PC-9 (cell line): ENCODE results near the gene SLC45A3. TPM values are rescaled to one million over a fixed set of nuclear protein-coding genes. Genes with fewer than 3 reads are reported as not detected.

Experiments
- BruUV-seq: library from RNA; stranded (reverse); fragments of 400-500 nt; replicated peaks from 2 replicates; lab custom pipeline; 2021; lab: Mats Ljungman, UMichigan
- CTCF ChIA-PET: fragments of 300-600 bp; sonication (Branson Sonifier 250); formaldehyde crosslinking; loops from one replicate; lab custom pipeline; 2022; ENCODE audit warnings: antibody characterized with exemption; lab: Charles Lee
- POLR2A ChIA-PET: fragments of 300-600 bp; sonication (Branson Sonifier 250); formaldehyde crosslinking; loops from one replicate; lab custom pipeline; 2022; ENCODE audit warnings: antibody characterized with exemption; ENCODE audit not compliant: unreplicated experiment; lab: Charles Lee
- DNase-seq, 2 experiments: peaks; one replicate each; pipeline versions ENCODE4 v3.0.0 to v3.0.0-alpha.2; 2015 to 2022; ENCODE audit warnings: mixed read lengths in 1 of 2
- H2AFZ ChIP-seq: fragments of 200-600 bp; sonication (generic); 2 replicates; pipeline ENCODE4 v1.8.1; 2017; ENCODE audit warnings: antibody characterized with exemption
- H3F3A ChIP-seq: fragments of 200-600 bp; sonication (generic); 2 replicates; pipeline ENCODE4 v1.8.1; 2017; ENCODE audit warnings: antibody characterized with exemption, mild to moderate bottlenecking, low read depth; ENCODE audit not compliant: insufficient read depth
- H3K27ac ChIP-seq: fragments of 200-600 bp; sonication (generic); 2 replicates; pipeline ENCODE4 v1.6.1; 2016; ENCODE audit warnings: mixed run types
- H3K27me3 ChIP-seq: fragments of 200-600 bp; sonication (generic); 2 replicates; pipeline ENCODE4 v1.6.1; 2016; ENCODE audit warnings: low read depth, mixed run types; ENCODE audit not compliant: insufficient read depth
- H3K36me3 ChIP-seq: fragments of 200-600 bp; sonication (generic); 2 replicates; pipeline ENCODE4 v1.6.1; 2016; ENCODE audit warnings: low read depth, mixed run types
- H3K4me1 ChIP-seq: fragments of 200-600 bp; sonication (generic); replicated peaks from 2 replicates; pipeline ENCODE4 v1.6.1; 2016; ENCODE audit warnings: mixed run types; ENCODE audit not compliant: insufficient read depth
- H3K4me2 ChIP-seq: fragments of 200-600 bp; sonication (generic); 2 replicates; pipeline ENCODE4 v1.6.1; 2017; ENCODE audit warnings: mixed run types
- H3K4me3 ChIP-seq: fragments of 200-600 bp; sonication (generic); 2 replicates; pipeline ENCODE4 v1.6.1; 2016; ENCODE audit warnings: mixed run types
- H3K79me2 ChIP-seq: fragments of 200-600 bp; sonication (generic); 2 replicates; pipeline ENCODE4 v1.6.1; 2017; ENCODE audit warnings: low read depth, mixed run types
- H3K9me2 ChIP-seq: fragments of 200-600 bp; sonication (generic); 2 replicates; pipeline ENCODE4 v1.8.1; 2017; ENCODE audit warnings: mild to moderate bottlenecking; ENCODE audit not compliant: insufficient read depth
- H3K9me3 ChIP-seq: fragments of 200-600 bp; sonication (generic); 2 replicates; pipeline ENCODE4 v1.8.1; 2016; ENCODE audit warnings: low read depth; ENCODE audit not compliant: insufficient read depth
- H4K20me1 ChIP-seq: fragments of 200-600 bp; sonication (generic); 2 replicates; pipeline ENCODE4 v1.8.1; 2017; ENCODE audit not compliant: insufficient read depth
- EZH2 ChIP-seq: fragments of 200-600 bp; sonication (generic); IDR thresholded peaks from 2 replicates; pipeline ENCODE4 v1.8.0; 2017; ENCODE audit warnings: antibody characterized with exemption, low read depth
- intact Hi-C: fragments of 100-400 bp; cut with micrococcal nuclease; formaldehyde crosslinking; loops from one replicate; pipeline ENCODE4 v1.10.0; 2022; ENCODE audit not compliant: unreplicated experiment
- total RNA-seq: library from RNA; stranded (reverse); gene quantifications from 2 replicates; pipeline ENCODE4 v1.2.3, GENCODE V29; 2021
- TF ChIP-seq, protein P1 (sequence below): fragments of 200-600 bp; sonication (generic); conservative IDR thresholded peaks from 2 replicates; pipeline ENCODE4 v1.6.1; 2017; ENCODE audit warnings: mixed run types, antibody characterized with exemption, mild to moderate bottlenecking, moderate library complexity

Gene SLC45A3
- total RNA-seq, 1 experiment from 2014 or later, result 19.9 TPM

DNA sequence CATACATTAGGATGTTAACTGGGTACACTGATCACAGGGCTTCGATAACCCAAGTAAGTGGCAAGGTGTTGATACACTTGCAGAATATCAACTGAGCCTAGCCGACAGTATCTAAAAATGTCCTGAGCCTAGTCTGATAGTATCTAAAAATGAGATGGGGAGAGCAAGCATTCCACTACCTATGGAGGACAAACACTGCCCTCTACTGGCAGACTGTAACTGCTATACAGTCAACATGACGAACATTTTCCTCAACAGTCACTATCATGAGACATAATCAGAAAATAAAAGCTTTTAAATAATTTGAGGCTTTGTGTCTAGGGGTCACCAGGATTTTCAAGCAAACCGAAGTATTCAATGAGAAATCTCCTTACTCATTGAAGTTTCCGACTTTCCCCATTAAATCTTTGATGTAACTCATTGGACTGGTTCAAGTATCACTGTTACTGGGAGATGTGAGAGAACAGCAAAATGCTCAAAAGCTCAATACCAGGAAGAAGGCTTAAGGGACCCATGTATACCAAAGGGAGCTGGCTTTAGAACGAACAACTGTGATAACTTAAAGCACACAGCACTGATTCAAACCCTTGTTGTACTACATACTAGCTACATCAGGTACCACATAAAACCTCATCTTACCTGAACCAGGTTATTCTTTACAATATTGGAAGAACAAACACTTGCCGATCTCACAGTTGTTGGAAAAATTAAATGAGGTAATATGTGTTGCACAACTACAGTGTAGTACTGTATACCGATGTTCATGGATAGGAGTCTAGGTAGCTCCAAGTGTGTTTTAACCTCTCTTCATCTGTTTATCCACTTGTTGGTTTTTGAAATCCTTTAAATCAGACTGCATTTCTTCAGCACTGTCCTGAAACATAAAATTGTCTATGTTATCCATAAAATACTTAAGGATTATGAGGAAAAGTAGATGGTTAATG lies 31.1 kb upstream of the SLC45A3 start:
- Histone ChIP-seq H4K20me1 (no peaks in the 10 kb centered on the region), H3K4me2 (no peak overlapping the region), H3K36me3 (peaks cover 13% of the 10 kb centered on the region), H3F3A (peaks cover 65% of the 10 kb centered on the region), H3K79me2 (no peaks in the 10 kb centered on the region), H3K4me3 (no peak overlapping the region), H3K27ac (peak overlapping the region; percentile 52), H3K4me1 (no peaks in the 10 kb centered on the region), H3K9me3 (no peaks in the 10 kb centered on the region), H3K9me2 (no peaks in the 10 kb centered on the region), H2AFZ (no peak overlapping the region), H3K27me3 (no peaks in the 10 kb centered on the region)
- DNase-seq, result peak; percentile 41 to 65
- TF ChIP-seq, protein P1, sequence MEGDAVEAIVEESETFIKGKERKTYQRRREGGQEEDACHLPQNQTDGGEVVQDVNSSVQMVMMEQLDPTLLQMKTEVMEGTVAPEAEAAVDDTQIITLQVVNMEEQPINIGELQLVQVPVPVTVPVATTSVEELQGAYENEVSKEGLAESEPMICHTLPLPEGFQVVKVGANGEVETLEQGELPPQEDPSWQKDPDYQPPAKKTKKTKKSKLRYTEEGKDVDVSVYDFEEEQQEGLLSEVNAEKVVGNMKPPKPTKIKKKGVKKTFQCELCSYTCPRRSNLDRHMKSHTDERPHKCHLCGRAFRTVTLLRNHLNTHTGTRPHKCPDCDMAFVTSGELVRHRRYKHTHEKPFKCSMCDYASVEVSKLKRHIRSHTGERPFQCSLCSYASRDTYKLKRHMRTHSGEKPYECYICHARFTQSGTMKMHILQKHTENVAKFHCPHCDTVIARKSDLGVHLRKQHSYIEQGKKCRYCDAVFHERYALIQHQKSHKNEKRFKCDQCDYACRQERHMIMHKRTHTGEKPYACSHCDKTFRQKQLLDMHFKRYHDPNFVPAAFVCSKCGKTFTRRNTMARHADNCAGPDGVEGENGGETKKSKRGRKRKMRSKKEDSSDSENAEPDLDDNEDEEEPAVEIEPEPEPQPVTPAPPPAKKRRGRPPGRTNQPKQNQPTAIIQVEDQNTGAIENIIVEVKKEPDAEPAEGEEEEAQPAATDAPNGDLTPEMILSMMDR, result peak; percentile 95
- TF ChIP-seq EZH2, result no peak
- intact Hi-C loops, result loop anchor here (1.0 to 5.0 kb wide), 3 partner anchors 52 to 184 kb away; no protein-coding TSS in a partner anchor
- ChIA-PET CTCF (interaction anchor here (0.6 to 6.0 kb wide), 6 partner anchors 32 to 1508 kb away, joined by 3 to 96 read pairs (median 4); no protein-coding TSS in a partner anchor), POLR2A (interaction anchor here (0.6 to 0.7 kb wide), 3 partner anchors 54 to 314 kb away, joined by 4 to 12 read pairs (median 4); no protein-coding TSS in a partner anchor)
- BruUV-seq, result no TSS peak

DNA sequence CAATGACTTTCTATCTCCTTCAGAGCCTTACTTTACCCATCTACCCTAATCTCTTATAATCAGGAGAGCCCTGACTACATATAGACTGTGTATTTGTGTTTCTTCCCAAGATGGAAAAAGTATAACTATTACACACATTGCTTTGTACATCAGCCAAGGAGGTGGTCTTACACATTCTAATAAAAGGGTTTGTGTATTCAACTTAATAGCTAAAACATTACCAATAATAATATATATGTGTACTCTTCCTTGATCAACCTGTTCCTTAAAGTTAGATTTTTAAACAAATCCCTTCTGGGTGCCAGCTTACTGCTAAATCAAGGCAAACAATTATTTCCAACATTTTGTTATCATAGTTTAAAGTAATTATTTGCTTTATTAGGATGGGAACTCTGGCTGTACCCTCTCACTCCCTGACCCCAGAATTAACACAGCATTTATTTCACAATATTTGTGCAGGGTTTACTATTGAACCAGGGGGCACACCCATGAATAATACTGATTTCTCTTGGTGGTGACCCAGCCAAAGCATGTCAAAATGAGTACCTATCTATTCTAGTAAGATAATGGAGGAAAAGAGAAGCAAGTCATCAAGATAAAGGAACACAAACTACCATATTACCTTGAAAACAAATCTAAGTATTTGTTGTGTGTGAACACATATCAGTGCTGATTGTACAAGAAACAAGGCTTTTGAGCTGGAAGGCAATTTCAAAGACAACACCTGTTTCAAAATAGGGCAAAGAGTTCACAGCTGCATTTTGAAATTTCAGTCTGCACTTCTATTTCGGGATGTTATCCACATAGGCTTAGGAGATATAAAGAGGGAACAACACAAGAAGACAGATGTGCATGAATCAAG lies 30.1 kb upstream of the SLC45A3 start:
- no peak overlapping the region for H2AFZ ChIP-seq
- ChIA-PET CTCF (interaction anchor here (0.5 to 6.0 kb wide), 2 partner anchors 51 to 122 kb away, joined by 3 to 96 read pairs; no protein-coding TSS in a partner anchor), POLR2A (interaction anchor here (0.7 kb wide), 1 partner anchor 66 kb away, joined by 4 read pairs; no protein-coding TSS in a partner anchor)
- H3F3A ChIP-seq, result peaks cover 58% of the 10 kb centered on the region
- no peaks in the 10 kb centered on the region for H3K4me1 ChIP-seq
- intact Hi-C loops, result loop anchor here (1.0 to 5.0 kb wide), 3 partner anchors 51 to 183 kb away; no protein-coding TSS in a partner anchor
- no peak overlapping the region for H3K4me3 ChIP-seq
- H3K9me3 ChIP-seq, result no peaks in the 10 kb centered on the region
- no peak overlapping the region for H3K4me2 ChIP-seq
- TF ChIP-seq, protein P1, result no peak
- TF ChIP-seq EZH2, result no peak
- no peaks in the 10 kb centered on the region for H3K79me2 ChIP-seq
- BruUV-seq, result no TSS peak
- H3K9me2 ChIP-seq, result no peaks in the 10 kb centered on the region
- H3K27me3 ChIP-seq, result no peaks in the 10 kb centered on the region
- no peak overlapping the region for H3K27ac ChIP-seq
- H3K36me3 ChIP-seq, result peaks cover 12% of the 10 kb centered on the region
- no peak for DNase-seq
- no peaks in the 10 kb centered on the region for H4K20me1 ChIP-seq

DNA sequence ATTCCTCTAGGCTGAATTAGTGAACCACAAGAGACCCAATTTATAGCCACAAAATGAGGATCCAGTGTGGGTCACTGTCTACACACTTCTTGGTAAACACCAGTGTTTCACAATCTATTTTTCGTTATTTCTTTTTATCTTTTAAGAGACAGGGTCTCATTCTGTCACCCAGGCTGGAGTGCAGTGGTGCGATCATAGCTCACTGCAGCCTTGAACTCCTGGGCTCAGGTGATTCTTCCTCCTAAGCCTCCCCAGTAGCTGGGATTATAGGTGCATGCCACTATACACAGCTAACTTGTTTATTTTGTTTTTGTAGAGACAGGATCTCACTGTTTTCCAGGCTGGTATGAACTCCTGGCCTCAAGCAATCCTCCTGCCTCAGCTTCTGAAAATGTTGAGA lies 29.3 kb upstream of the SLC45A3 start:
- peaks cover 12% of the 10 kb centered on the region for H3K36me3 ChIP-seq
- no peak for TF ChIP-seq EZH2
- TF ChIP-seq, protein P1, result no peak
- H3K9me3 ChIP-seq, result no peaks in the 10 kb centered on the region
- H2AFZ ChIP-seq, result no peak overlapping the region
- no peaks in the 10 kb centered on the region for H3K79me2 ChIP-seq
- POLR2A ChIA-PET, result no interaction called here
- CTCF ChIA-PET, result interaction anchor here (0.5 to 6.0 kb wide), 3 partner anchors 21 to 121 kb away, joined by 3 to 96 read pairs (median 4); no protein-coding TSS in a partner anchor
- H3K4me3 ChIP-seq, result no peak overlapping the region
- no peak overlapping the region for H3K27ac ChIP-seq
- peaks cover 51% of the 10 kb centered on the region for H3F3A ChIP-seq
- H3K4me2 ChIP-seq, result no peak overlapping the region
- intact Hi-C loops, result loop anchor here (2.0 to 5.0 kb wide), 2 partner anchors 117 to 182 kb away; no protein-coding TSS in a partner anchor
- no peaks in the 10 kb centered on the region for H3K4me1 ChIP-seq
- no peaks in the 10 kb centered on the region for H4K20me1 ChIP-seq
- BruUV-seq, result no TSS peak
- no peaks in the 10 kb centered on the region for H3K27me3 ChIP-seq
- DNase-seq, result no peak
- H3K9me2 ChIP-seq, result no peaks in the 10 kb centered on the region
